ENCODE data around the gene NTSR1.
A peak's percentile ranks its signal among the peaks of the same experiment; 100 is the strongest.

NTSR1 gene

DNA sequence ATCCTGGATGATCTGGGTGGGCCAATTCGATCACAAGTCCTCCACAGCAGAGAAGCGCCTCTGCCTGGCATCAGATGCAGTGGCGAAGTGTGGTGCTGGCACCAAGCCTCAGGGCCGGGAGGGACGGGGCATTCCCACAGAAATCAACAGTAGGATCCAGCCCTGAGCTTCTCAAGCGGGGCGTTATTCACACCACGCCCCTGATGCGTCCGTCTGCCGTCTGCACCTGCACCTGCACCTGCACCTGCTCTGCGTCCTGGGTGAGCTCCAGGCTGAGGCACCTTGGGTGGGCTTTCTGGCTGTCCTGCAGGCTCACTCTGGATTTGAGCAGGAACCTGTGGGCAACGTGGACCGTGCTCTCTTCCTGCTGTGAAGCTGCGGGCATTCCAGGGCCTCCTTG lies 13.8 kb upstream of the NTSR1 start:
- no peak for DNase-seq

DNA sequence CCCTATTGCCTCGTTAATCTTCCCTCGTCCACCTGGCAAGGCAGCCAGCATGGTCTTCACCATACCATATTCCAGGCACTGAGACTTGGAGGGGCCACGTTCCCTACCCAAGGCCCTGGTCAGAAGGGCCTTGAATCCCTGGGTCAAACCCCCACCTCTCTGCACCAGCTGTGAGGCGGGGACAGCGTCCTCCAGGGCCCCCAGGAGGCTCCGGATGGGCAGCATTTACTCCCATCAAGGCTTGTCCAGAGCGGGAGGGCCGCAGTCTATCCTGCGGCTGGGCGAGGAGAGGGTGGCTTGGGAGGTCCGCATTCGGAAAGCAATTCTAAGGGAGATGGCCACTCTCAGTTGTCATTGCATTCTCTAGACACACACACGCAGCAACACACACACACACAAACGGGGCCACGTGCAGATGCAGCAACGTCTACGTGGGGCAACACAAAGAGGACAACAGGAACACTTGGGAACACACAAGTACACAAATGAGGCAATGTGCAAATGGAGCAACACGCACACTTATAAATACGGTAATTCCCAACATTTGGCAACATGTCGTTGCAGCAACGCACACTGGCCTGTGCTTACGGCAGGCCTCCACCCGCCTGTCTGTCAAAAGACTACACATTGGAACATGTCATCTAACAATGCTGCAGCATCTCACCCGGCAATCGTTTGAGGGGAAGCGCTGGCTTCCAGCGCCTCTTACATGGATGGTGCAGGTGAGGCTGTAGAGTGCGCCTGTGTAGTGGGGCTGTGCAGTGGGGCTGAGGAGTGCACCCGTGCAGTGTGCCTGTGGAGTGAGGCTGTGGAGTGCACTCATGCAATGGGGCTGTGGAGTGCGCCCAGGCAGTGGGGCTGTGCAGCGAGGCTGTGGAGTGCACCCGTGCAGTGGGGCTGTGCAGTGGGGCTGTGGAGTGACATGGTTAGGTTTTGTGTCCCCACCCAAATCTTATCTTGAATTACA lies 12.9 kb upstream of the NTSR1 start:
- no peak for DNase-seq

DNA sequence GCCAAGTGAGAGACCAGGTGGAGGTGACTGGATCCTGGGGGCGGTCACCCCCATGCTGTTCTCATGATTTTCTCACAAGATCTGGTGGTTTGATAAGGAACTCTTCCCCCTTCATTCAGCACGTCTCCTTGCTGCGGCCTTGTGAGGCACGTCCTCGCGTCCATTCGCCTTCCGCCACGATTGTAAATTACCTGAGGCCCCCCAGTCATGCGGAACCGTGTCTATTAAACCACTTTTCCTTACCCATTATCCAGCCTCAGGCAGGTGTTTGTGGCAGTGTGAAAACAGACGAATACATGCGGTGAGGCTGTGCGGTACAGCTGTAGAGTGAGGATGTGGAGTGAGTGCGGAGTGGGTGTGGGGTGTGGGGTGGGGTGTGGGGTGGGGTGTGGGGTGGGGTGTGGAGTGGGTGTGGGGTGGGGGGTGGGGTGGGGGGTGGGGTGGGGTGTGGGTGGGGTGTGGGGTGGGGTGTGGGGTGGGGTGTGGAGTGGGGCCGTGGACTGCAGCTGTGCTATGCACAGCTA lies 12.1 kb upstream of the NTSR1 start:
- no peak for DNase-seq

DNA sequence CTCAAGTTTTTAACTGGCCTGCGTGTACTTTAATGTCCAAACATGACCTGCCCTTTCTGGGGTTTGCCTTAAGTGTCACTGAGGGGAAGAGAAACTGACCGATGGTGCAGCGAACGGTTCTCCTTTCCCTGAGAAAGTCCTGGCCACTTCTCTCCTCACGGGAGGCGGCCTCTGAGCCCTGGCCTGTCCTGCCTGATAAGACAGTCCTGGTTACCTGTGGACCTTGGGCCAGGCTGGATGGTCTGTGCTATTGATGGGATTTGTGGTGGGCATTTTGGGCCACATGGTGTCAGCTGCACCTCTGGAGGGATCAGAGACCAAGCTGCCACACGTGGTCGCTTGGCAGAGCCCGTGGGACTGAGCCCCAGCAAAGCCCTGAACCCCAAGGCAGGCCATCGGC lies 11.6 kb upstream of the NTSR1 start:
- no peak for DNase-seq

DNA sequence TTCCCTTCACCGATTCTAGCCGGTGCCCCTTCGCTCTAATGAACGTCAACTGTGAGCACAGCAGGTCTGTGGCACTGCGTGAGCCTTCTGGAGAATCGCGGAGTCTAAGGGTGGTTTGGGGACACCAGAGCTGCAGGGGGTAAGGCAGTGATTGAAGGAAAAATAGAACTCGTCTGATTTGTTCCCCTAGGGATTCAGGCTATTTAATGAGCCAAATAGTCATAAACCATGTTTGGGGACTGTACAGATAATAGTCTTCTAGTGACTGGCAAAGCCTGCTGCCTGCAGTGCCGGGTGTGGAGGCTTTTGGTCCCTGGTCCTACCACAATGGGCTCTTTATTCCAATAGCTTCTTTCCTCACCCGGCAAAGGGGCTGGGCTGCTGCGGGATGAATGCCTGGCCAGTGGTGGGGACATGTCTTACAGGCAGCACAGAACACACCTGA lies 11.1 kb upstream of the NTSR1 start:
- no peak for DNase-seq

DNA sequence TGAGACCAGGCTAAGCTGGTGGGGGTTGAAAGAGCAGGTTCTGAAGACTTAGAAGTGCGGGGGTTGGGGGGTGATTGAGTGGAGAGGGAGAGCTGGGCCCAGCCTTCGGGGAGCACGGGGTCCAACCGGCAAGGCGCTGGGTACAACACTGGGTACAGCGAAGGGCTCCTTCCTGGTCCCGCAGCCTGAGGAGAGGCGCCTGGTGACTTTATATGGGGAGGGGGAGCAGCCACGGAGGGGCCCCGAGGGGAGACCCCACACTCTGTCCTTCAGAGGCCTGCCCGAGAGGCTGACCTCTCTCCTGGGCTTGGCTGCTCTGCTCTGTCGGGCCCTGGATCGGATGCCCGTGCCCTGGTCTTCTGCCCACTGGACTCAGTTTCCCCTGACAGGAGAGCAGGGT lies 10.4 kb upstream of the NTSR1 start:
- DNase-seq: no peak

DNA sequence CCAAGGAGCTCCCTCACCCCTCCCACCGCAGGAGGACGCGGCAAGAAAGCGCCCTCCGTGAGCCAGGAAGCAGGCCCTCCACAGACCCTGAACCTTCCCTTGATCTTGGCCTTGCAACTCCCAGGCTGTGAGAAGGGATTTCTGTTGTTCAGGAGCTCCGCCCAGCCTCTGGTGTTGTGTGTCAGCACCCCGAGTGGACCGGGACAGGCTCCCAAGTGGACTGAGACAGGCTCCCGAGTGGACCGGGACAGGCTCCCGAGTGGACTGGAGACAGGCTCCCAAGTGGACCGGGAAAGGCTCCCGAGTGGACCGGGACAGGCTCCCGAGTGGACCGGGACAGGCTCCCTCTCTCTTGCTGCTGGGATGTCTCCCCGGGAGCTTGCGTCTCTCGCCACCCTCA lies 9.3 kb upstream of the NTSR1 start:
- DNase-seq: no peak

DNA sequence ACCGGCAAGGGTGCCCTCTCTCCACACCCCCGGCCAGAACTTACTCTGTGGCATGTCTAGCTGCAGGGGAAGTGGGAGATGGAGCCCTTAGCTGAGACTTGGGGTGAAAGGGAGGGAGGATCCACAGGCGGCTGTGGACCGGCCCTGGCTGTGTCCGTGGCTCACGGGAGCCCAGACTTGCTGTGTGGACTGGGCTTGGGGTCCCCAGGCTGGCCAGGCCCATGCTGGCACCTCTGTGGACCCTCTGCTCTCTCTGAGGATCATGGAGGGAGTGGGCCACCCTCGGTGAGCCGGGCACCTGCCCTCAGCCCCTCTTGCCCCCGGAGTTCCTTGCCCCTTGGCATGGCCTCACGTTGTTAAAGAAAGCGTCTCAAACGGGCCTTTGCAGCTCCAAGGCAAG lies 8.9 kb upstream of the NTSR1 start:
- DNase-seq: no peak

DNA sequence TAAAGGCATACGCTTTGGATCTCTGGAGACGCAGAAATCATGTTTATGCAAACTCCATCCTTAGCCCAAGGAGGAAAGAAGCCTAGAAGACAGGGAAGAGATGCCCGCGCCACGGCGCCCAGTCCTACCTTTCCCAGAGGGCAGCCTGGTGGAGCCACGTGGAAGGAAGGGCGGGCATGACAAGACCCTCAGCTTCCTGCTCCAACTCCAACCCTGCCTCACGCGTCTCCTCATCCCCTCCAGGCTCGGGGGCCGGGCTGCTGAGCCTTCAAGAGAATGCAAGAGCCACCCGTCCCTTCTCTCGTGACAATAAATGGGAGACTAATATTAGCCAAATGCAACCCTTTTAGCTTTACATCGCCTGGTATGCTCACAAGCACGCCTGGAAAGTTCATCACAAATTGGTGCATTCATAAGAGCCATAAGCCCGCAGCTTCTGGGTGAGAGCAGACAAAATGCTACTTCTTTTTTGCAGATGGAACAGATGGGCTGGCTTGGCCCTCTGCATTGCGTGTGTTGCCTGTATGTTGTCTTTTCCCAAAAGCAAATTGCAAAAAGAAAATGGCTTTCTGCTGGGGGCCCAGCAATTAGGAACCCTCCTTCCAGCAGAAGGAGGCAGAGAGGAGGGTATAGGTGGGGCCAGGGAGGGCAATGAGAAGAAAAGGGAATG lies 8.2 kb upstream of the NTSR1 start:
- no peak for DNase-seq

DNA sequence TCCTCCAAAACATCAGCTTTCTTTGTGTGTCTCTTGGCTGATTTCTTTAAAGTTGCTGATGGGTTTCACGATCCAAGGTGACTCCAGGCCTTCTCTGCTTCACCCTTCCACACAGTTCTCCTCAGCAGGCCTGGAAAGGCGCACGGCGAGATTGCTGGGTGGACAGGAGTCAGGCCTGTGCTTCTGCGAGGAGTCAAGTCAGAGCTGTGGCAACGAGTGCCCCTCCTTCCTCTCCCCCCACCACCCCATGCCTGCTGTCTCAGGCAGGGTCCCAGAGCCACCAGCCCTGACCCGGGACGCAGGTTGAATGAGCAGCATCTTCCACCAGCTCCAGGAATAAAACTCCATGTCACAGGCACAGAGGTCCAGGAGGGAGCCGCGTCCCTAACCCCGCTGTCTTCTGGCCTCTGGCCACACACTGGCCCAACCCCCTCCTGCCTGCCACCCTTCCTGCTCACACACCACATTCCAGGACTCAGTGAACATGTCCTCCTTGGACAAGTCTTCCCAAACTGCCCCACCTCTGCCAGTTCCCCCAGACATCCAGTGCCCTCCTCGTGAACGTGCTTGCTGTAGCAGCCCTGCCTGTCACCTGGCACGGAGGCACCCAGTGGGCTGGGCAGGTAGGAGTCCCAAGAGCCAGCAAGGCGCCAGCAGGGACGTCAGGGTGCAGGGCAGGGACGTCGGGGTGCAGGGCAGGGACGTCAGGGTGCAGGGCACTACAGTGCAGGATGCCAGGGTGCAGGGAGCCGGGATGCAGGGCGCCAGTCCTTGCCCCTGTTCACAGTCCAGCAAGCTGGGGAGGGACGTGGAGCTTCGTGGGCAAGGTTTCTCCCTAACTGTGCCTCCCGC lies 7.2 kb upstream of the NTSR1 start:
- no peak for DNase-seq

DNA sequence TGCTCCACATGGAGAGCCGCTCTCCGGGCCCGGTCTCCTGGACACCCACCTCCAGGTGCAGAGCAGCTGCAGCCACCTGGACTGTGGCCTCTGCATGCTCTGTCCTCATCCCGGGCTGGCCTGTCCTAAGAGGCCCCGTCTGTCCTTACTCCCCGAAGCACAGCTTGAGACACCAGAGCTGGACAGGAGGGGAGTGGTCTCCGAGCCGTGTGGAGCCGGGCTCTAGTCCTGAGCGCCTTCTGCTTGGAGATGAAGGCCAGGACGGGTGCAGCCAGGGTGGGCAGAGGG lies 6.7 kb upstream of the NTSR1 start:
- no peak for DNase-seq

DNA sequence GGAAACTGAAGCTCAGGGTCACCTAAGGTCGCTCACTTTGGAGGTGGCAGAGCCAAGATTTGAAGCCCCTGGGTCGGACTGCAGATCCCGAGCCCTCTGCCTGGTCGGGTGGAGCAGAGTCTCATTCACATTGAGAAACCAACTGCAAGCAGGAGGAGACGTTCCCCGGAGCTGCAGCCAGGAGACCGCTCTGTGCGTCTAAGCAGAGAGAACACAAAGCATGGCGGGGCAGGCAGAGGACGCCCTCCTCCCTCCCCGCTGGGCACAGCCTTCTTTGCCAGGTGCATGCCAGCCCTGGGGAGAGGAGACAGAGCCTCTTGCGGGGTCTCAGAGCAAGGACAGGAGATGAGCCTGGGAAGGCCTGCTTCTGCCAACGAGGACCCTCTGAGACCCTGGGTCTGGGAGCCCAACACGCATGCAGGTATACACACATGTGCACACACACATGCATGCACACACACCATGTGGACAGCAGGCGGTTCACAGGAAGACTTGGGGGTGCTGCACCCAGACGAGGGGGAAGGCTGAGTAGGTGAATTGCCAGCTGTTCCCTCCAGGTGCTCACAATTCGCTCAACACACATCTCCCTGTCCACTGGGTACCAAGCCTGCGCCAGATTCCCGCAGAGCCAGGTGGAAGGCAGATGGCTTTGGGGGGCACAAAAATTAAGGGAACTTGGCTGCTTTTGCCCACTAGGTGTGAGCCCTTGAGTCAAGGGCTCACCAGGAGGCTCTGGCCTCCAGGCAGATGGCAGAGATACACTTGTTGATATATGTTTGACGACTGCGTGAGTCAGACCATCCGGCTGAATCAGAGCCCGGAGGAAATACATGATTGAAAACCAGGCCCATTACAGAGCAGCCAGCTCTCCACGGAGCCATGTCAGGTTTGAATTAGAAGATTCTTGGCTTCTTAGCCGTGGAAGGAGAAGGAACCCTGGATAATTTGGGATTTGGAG lies 5.5 kb upstream of the NTSR1 start:
- no peak for DNase-seq

DNA sequence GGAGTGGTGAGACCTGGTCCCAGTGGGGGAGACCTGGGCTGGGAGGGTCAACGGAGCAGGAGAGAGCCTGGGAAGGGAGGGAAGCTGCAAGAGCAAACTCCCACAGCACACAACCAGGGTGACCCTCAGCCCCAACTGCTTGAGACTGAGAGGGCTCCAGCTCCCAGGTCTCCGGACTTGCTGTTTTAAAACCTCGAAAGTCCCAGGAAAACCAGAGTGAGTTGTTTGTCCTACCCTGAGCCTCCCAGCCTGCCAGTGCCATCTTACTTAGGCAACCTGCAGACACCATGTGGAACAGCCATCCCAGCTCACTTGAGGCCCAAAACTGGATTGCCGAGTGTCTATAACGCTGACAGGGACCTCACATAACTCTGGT lies 4.8 kb upstream of the NTSR1 start:
- DNase-seq: no peak

DNA sequence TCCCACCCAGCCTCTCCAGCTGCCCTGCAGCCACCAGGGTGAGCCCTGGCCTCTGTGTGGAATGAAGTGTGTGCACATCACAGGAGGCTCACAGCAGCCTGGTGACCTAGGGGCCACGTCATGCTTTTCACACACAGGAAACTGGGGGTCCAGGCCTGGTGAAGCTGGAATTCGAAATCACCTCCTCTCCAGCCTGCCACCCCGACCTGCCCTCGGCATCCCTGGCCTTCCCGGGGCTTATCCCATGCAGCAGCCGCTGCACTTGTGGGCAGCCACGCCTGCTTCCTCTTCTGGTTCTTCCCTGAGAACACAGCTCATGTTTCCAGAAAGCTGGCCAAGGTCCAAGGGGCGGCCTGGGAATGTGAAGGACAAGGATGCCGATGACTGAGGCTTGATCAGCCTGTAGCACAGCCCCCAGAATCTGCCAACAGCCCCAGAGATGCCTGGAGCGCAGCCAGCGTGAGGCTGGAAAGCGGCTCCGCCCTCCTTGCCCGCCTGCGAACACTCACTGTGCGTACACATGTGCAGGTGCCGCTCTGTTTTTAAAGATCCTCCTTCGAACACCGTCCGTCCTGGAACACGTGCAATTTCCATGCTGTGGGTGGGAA lies 4.2 kb upstream of the NTSR1 start:
- peak; percentile 79 for DNase-seq

DNA sequence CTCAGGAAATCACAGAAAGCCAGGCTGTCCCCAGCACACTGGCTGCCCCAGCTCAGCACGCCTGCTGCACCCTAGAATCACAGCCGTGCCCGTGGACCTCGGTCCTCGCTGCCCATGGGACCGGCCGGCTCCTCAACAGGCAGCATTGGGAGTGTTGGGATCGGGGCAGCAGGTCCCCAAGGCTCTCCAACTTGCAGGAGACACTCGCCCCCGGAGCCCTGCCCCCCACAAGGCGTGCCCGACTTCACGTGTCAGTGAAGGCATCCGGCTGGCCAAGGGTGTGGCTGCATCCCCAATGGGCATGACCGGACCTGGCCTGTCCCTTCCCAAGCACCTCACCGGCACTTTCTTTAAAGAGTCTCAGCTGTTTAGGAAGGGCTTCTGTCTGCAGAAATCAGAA lies 3.0 kb upstream of the NTSR1 start:
- no peak for DNase-seq

DNA sequence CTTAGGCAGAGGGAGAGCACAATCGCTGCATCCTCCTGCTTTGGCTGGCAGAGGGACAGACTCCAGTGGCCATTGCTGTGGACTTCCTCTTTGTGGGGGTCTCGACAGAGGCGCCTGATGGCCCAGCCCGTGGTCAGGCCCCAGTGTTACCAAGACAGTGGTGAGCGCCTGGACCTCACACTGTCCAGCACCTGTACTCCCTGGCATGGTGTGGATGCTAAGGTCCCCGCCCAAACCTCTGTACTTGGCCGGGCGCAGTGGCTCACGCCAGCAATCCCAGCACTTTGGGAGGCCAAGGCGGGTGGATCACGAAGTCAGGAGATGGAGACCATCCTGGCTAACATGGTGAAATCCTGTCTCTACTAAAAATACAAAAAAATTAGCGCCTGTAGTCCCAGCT lies 2.3 kb upstream of the NTSR1 start:
- DNase-seq: no peak

DNA sequence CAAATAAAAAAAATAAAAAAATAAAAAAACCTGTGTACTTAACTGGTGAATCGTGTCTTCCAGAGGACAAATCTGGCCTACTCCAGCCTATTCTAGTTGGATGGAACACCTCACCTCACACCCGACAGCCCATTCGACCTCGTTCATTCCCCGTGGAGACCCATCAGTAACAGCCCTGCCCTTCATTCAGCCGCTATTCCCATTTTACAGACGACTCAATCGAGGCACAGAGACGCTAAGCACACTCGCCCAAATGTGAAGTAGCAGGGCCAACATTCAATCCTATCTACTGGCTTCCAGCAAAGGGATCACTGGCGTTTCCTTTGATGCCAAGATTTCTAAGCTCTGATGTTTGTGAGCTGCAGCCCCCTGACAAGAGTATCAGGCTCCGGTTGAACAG lies 1.8 kb upstream of the NTSR1 start:
- DNase-seq: no peak

DNA sequence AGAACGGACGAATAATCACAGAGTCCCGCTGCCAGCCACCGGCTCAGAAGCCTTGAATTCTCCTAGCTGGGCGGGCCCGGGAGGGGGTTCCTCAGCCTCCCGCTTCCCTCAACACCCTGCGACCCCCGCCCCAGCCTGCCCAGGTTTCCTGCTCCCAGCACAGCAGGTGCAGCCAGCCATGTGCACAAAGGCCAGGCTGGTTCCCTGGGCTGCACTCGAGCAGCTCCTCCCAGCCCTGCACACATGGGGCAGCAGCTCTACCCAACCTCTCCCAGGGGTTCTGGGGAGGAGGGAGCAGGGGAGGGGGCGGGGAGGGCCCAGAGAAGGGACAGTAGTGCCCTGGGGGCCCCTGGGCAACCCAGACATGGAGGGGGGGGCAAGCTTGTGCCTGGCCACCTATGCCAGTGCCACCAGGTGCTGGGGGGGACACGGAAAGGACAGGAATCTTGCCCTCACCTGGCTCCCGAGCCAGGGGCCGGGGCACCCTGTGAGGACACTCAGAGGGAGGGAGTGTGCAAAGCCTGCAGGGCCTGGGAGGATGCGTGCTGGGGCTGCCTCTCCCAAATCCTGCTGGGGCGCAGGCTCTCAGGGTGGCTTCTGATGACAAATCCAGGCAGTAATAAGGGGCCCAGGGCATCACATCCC lies 1.2 kb upstream of the NTSR1 start:
- no peak for DNase-seq

DNA sequence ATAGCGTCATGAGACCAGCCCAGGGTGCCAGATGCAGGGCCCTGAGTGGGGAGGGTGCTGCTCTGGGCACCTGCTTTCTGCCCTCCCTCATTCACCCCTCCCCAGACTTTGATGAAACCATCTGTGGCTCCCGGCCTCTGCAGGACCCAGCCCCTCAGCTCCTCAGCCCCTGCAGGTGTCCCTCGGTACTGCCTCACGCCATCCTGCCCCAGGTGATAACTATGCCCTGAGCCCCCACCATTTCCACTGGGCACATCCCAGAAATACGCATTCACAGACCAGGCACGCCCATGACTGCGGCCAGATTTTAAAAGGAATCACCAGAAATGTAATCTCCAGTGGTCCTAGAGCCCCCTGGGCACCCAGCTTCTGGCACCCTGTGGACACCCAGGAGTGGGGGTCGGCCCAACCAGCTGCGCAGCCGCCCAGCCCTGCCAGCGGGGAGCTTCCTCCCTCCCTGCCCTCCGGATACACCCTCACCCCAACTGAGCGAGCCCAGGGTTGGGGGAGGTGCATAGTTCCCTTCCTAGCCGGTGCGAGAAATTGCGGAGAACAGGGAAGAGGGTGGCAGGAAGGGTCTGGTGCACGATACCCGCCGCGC lies 615 bp upstream of the NTSR1 start:
- no peak for DNase-seq

DNA sequence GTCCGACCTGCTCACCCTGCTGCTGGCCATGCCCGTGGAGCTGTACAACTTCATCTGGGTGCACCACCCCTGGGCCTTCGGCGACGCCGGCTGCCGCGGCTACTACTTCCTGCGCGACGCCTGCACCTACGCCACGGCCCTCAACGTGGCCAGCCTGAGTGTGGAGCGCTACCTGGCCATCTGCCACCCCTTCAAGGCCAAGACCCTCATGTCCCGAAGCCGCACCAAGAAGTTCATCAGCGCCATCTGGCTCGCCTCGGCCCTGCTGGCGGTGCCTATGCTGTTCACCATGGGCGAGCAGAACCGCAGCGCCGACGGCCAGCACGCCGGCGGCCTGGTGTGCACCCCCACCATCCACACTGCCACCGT lies 885 bp downstream of the NTSR1 start:
- DNase-seq: no peak

Data from NCI-H1092 treated with DMSO at 0.1 percent for 48 hours (cell line).